A673 (cell line): ENCODE measurements around the gene CASP8AP2. TPM values are rescaled to one million over a fixed set of nuclear protein-coding genes. Genes with fewer than 3 reads are reported as not detected.

Experiments
- BruUV-seq: library from RNA; stranded (reverse); fragments of 400-500 nt; replicated peaks from 2 replicates; lab custom pipeline; 2021; lab: Mats Ljungman, UMichigan
- CTCF ChIA-PET: fragments of 300-600 bp; sonication (Branson Sonifier 250); formaldehyde crosslinking; loops from one replicate; lab custom pipeline; 2022; ENCODE audit warnings: antibody characterized with exemption; lab: Charles Lee
- POLR2A ChIA-PET: fragments of 300-600 bp; sonication (Branson Sonifier 250); formaldehyde crosslinking; loops from one replicate; lab custom pipeline; 2022; ENCODE audit warnings: antibody characterized with exemption; ENCODE audit not compliant: low non-redundant PET; lab: Charles Lee
- DNase-seq: peaks from one replicate; pipeline ENCODE4 v3.0.0-alpha.2; 2015; ENCODE audit warnings: low spot score
- H3K27ac ChIP-seq: fragments of 200-600 bp; sonication (generic); 2 replicates; pipeline ENCODE4 v1.5.1; 2016; ENCODE audit warnings: mixed run types, low read depth, mild to moderate bottlenecking, mixed read lengths, antibody characterized with exemption, low read length; ENCODE audit not compliant: poor library complexity, severe bottlenecking
- H3K27me3 ChIP-seq: fragments of 200-600 bp; sonication (generic); replicated peaks from 2 replicates; pipeline ENCODE4 v1.6.1; 2017; ENCODE audit warnings: mixed run types, low read depth, mild to moderate bottlenecking, mixed read lengths, antibody characterized with exemption, low read length; ENCODE audit not compliant: insufficient read depth, poor library complexity
- H3K36me3 ChIP-seq: fragments of 200-600 bp; sonication (generic); 2 replicates; pipeline ENCODE4 v1.6.1; 2016; ENCODE audit warnings: mixed run types, mild to moderate bottlenecking, mixed read lengths, antibody characterized with exemption, low read length; ENCODE audit not compliant: insufficient read depth, poor library complexity, severe bottlenecking
- H3K4me1 ChIP-seq: fragments of 200-600 bp; sonication (generic); 2 replicates; pipeline ENCODE4 v1.6.1; 2017; ENCODE audit warnings: mixed run types, mild to moderate bottlenecking, mixed read lengths, antibody characterized with exemption, low read length; ENCODE audit not compliant: insufficient read depth, poor library complexity, severe bottlenecking
- H3K4me3 ChIP-seq: fragments of 200-600 bp; sonication (generic); 2 replicates; pipeline ENCODE4 v1.5.1; 2016; ENCODE audit warnings: low read depth, mixed run types, mild to moderate bottlenecking, mixed read lengths, low read length; ENCODE audit not compliant: poor library complexity, severe bottlenecking
- H3K9me3 ChIP-seq: fragments of 200-600 bp; sonication (generic); 2 replicates; pipeline ENCODE4 v1.6.1; 2016; ENCODE audit warnings: mixed run types, low read depth, mild to moderate bottlenecking, mixed read lengths, antibody characterized with exemption, low read length; ENCODE audit not compliant: poor library complexity, severe bottlenecking
- CTCF ChIP-seq: fragments of 300-800, 200-600 bp; sonication (generic); conservative IDR thresholded peaks from 2 replicates; pipeline ENCODE4 v1.5.1; 2017; ENCODE audit warnings: low read depth, mild to moderate bottlenecking, antibody characterized with exemption, low read length, moderate library complexity, mixed read lengths
- EZH2 ChIP-seq: fragments of 200-600 bp; sonication (generic); IDR thresholded peaks from 2 replicates; pipeline ENCODE4 v1.6.1; 2017; ENCODE audit warnings: borderline replicate concordance, low read depth, mild to moderate bottlenecking, mixed read lengths, antibody characterized with exemption, low read length; ENCODE audit not compliant: poor library complexity, severe bottlenecking
- intact Hi-C: fragments of 100-400 bp; cut with micrococcal nuclease; formaldehyde crosslinking; loops from one replicate; pipeline ENCODE4 v1.10.0; 2022; ENCODE audit not compliant: unreplicated experiment
- total RNA-seq: library from RNA; stranded (reverse); gene quantifications from 2 replicates; pipeline ENCODE4 v1.2.3, GENCODE V29; 2021

Gene CASP8AP2
- total RNA-seq, 1 experiment from 2014 or later, result 38.2 TPM

- H3K27me3 ChIP-seq, result no peaks in the 10 kb centered on the region
- no peak for DNase-seq
- H3K4me1 ChIP-seq, result no peaks in the 10 kb centered on the region
- H3K4me3 ChIP-seq, result no peak overlapping the region
- BruUV-seq, result no TSS peak
- intact Hi-C loops, result no loop called here
- CTCF ChIA-PET, result no interaction called here
- no peak overlapping the region for H3K27ac ChIP-seq
- TF ChIP-seq EZH2, result no peak
- TF ChIP-seq CTCF, result no peak
- H3K9me3 ChIP-seq, result no peaks in the 10 kb centered on the region
- H3K36me3 ChIP-seq, result no peaks in the 10 kb centered on the region
- POLR2A ChIA-PET, result no interaction called here
Observed at GRCh38 chr6:89916136-89916920, 86.6 kb downstream of the CASP8AP2 start.

- H3K9me3 ChIP-seq, result no peaks in the 10 kb centered on the region
- TF ChIP-seq EZH2, result no peak
- no peak for TF ChIP-seq CTCF
- H3K4me1 ChIP-seq, result no peaks in the 10 kb centered on the region
- ChIA-PET CTCF (no interaction called here), POLR2A (no interaction called here)
- no peaks in the 10 kb centered on the region for H3K27me3 ChIP-seq
- no peak for DNase-seq
- intact Hi-C loops, result no loop called here
- no peaks in the 10 kb centered on the region for H3K36me3 ChIP-seq
- no TSS peak for BruUV-seq
- H3K27ac ChIP-seq, result no peak overlapping the region
- H3K4me3 ChIP-seq, result no peak overlapping the region
Observed at GRCh38 chr6:89917216-89917615, 87.5 kb downstream of the CASP8AP2 start.

- H3K36me3 ChIP-seq, result no peaks in the 10 kb centered on the region
- no peak for DNase-seq
- no peaks in the 10 kb centered on the region for H3K4me1 ChIP-seq
- H3K9me3 ChIP-seq, result no peaks in the 10 kb centered on the region
- no TSS peak for BruUV-seq
- no peak overlapping the region for H3K4me3 ChIP-seq
- no peak overlapping the region for H3K27ac ChIP-seq
- intact Hi-C loops, result no loop called here
- no peaks in the 10 kb centered on the region for H3K27me3 ChIP-seq
- ChIA-PET POLR2A (no interaction called here), CTCF (no interaction called here)
- TF ChIP-seq CTCF (no peak), EZH2 (no peak)
Observed at GRCh38 chr6:89917801-89918366, 88.2 kb downstream of the CASP8AP2 start.

Other genes with a start within 250 kb of the CASP8AP2 start
- gene LYRM2, start 191.1 kb upstream of the CASP8AP2 start, total RNA-seq, result 64.3 and 68.2 TPM in 2 replicates
- 61.2 and 64.4 TPM in 2 replicates for gene MDN1, start 10.1 kb upstream of the CASP8AP2 start, total RNA-seq
- not detected in 2 replicates for gene GJA10, start 64.6 kb downstream of the CASP8AP2 start, total RNA-seq